ENCODE results near the gene NPEPPS. TPM values are rescaled to one million over a fixed set of nuclear protein-coding genes. Genes with fewer than 3 reads are reported as not detected.

NPEPPS gene
- total and polyA plus RNA-seq, 2 donors (not counting 3 experiments of a cell fraction or from before 2014, with no cell fraction given) = 69.2 to 102 TPM

GRCh38 chr17:47649972-47650524, 119.1 kb downstream of the NPEPPS start:
- no TSS peak for BruUV-seq (replicated peaks)
- intact Hi-C loops (cut with micrococcal nuclease) = loop anchor here (1.0 to 5.0 kb wide), 2 partner anchors 29 to 37 kb away; no protein-coding TSS in a partner anchor
- Histone ChIP-seq H3K9ac (replicated peaks; ENCODE audit: extremely low read depth, insufficient read depth, low read length) (peak overlapping the region; percentile 5), H3K4me2 (ENCODE audit: insufficient read depth, low read length) (no peak overlapping the region), H3K4me1 (ENCODE audit: control insufficient read depth, extremely low read depth, insufficient read depth, low read length) (peaks cover 37% of the 10 kb centered on the region), H3K4me3 (replicated peaks in 1 of 3; ENCODE audit: insufficient read depth in 1 of 3, low read depth in 1 of 3, low read length in 3 of 3) (peak overlapping the region; percentile 34 to 97 (median 55)), H3K27me3 (ENCODE audit: control insufficient read depth in 2 of 2, insufficient read depth in 2 of 2, low read length in 2 of 2) (no peaks in the 10 kb centered on the region), H3K9me3 (replicated peaks; ENCODE audit: control insufficient read depth, insufficient read depth, low read length) (no peaks in the 10 kb centered on the region), H2AFZ (ENCODE audit: low read depth, low read length) (no peak overlapping the region), H3K9me1 (replicated peaks; ENCODE audit: control insufficient read depth, extremely low read depth, insufficient read depth, low read length) (no peaks in the 10 kb centered on the region), H3K36me3 (ENCODE audit: control insufficient read depth in 2 of 2, extremely low read depth in 1 of 2, insufficient read depth in 2 of 2, low read length in 2 of 2) (peaks cover 12 to 15% of the 10 kb centered on the region in 2 experiments), H3K79me2 (ENCODE audit: control insufficient read depth, insufficient read depth, low read length) (peaks cover 43% of the 10 kb centered on the region), H3K27ac (ENCODE audit: insufficient read depth, low read depth, low read length) (no peak overlapping the region), H4K20me1 (replicated peaks; ENCODE audit: control insufficient read depth, extremely low read depth, insufficient read depth, low read length) (peaks cover 13% of the 10 kb centered on the region)
- ChIA-PET CTCF (interaction anchor here (0.7 to 4.7 kb wide), 4 partner anchors 13 to 34 kb away, joined by 3 to 23 read pairs (median 6); no protein-coding TSS in a partner anchor), POLR2A (interaction anchor here (0.6 to 1.5 kb wide), 6 partner anchors 9 to 179 kb away, joined by 4 to 11 read pairs (median 5); no protein-coding TSS in a partner anchor)
- TF ChIP-seq, protein P1, sequence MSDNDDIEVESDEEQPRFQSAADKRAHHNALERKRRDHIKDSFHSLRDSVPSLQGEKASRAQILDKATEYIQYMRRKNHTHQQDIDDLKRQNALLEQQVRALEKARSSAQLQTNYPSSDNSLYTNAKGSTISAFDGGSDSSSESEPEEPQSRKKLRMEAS (IDR thresholded peaks at IDR 0.05; ENCODE audit: insufficient read depth, insufficient read length) = no peak
- no peak for TF ChIP-seq GATA2 (IDR thresholded peaks at IDR 0.05; ENCODE audit: insufficient read depth, insufficient read length, low read depth, low read length)
- TF ChIP-seq POLR2A (IDR thresholded peaks at IDR 0.05; ENCODE audit: low read depth, low read length) = no peak
- no peak for TF ChIP-seq POLR2AphosphoS5 (IDR thresholded peaks at IDR 0.05; ENCODE audit: insufficient read depth, low read depth, low read length)
- TF ChIP-seq, protein P2, sequence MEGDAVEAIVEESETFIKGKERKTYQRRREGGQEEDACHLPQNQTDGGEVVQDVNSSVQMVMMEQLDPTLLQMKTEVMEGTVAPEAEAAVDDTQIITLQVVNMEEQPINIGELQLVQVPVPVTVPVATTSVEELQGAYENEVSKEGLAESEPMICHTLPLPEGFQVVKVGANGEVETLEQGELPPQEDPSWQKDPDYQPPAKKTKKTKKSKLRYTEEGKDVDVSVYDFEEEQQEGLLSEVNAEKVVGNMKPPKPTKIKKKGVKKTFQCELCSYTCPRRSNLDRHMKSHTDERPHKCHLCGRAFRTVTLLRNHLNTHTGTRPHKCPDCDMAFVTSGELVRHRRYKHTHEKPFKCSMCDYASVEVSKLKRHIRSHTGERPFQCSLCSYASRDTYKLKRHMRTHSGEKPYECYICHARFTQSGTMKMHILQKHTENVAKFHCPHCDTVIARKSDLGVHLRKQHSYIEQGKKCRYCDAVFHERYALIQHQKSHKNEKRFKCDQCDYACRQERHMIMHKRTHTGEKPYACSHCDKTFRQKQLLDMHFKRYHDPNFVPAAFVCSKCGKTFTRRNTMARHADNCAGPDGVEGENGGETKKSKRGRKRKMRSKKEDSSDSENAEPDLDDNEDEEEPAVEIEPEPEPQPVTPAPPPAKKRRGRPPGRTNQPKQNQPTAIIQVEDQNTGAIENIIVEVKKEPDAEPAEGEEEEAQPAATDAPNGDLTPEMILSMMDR (IDR thresholded peaks at IDR 0.05; ENCODE audit: extremely low read depth in 1 of 2, insufficient read depth in 1 of 2, low read depth in 1 of 2, low read length in 2 of 2) = no peak
- no peak for TF ChIP-seq JUN (IDR thresholded peaks at IDR 0.05; ENCODE audit: borderline replicate concordance, insufficient read depth, insufficient read length, low read depth)
- no peak for TF ChIP-seq FOS (IDR thresholded peaks at IDR 0.05; ENCODE audit: borderline replicate concordance, insufficient read depth, low read length)
- TF ChIP-seq MYC (IDR thresholded peaks at IDR 0.05; ENCODE audit: low read depth, low read length) = no peak
- no peak for TF ChIP-seq EZH2 (IDR thresholded peaks at IDR 0.05; ENCODE audit: borderline replicate concordance, low read depth, low read length, severe bottlenecking)
- FAIRE-seq (no peak), DNase-seq (ENCODE audit: low read depth, low spot score) (no peak)
- dilution Hi-C loops (cut with MboI; ENCODE audit: extremely low pct_ligation_motif_present, low sequenced_read_pairs) = no loop called here

Data from endothelial cell of umbilical vein (primary cell).